ENCODE measurements around the gene STRAP. TPM values are rescaled to one million over a fixed set of nuclear protein-coding genes. Genes with fewer than 3 reads are reported as not detected.
A peak's percentile ranks its signal among the peaks of the same experiment; 100 is the strongest.

STRAP gene
- total and polyA plus RNA-seq, 2 donors (not counting 3 experiments of a cell fraction or from before 2014, with no cell fraction given), result 76.9 to 138 TPM

DNA sequence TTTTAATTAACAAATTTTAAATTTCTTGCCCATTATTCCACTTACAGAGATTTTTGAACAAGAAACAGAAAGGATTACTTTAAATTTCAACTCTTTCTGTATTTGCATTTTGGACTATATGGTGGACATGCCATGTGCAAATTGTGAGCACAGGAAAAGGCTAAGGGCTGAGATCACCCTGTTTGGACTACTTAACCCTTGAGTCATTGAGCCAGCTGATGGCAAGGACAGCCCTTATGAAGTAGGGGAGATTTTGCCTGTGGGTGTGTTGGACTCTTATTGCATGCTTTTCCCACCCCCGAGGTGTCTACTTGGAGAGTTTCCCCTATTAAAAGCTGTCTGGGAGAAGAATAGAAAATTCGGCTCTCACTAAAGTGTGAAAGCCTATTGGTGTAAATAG is 46.2 kb downstream of the STRAP start:
- Histone ChIP-seq H3K9me3 (replicated peaks; ENCODE audit: control insufficient read depth, insufficient read depth, low read length) (no peaks in the 10 kb centered on the region), H3K27me3 (ENCODE audit: control insufficient read depth in 2 of 2, insufficient read depth in 2 of 2, low read length in 2 of 2) (no peaks in the 10 kb centered on the region), H3K36me3 (ENCODE audit: control insufficient read depth in 2 of 2, extremely low read depth in 1 of 2, insufficient read depth in 2 of 2, low read length in 2 of 2) (no peaks in the 10 kb centered on the region), H3K4me1 (ENCODE audit: control insufficient read depth, extremely low read depth, insufficient read depth, low read length) (peaks cover 15% of the 10 kb centered on the region), H2AFZ (ENCODE audit: low read depth, low read length) (no peak overlapping the region), H4K20me1 (replicated peaks; ENCODE audit: control insufficient read depth, extremely low read depth, insufficient read depth, low read length) (no peaks in the 10 kb centered on the region), H3K9me1 (replicated peaks; ENCODE audit: control insufficient read depth, extremely low read depth, insufficient read depth, low read length) (no peaks in the 10 kb centered on the region), H3K4me2 (ENCODE audit: insufficient read depth, low read length) (peak overlapping the region; percentile 24), H3K27ac (ENCODE audit: insufficient read depth, low read depth, low read length) (peak overlapping the region; percentile 54), H3K79me2 (ENCODE audit: control insufficient read depth, insufficient read depth, low read length) (peaks cover 28% of the 10 kb centered on the region), H3K4me3 (replicated peaks in 1 of 3; ENCODE audit: insufficient read depth in 1 of 3, low read depth in 1 of 3, low read length in 3 of 3) (no peak overlapping the region), H3K9ac (replicated peaks; ENCODE audit: extremely low read depth, insufficient read depth, low read length) (no peak overlapping the region)
- no TSS peak for BruUV-seq (replicated peaks)
- DNase-seq (ENCODE audit: low read depth, low spot score) (peak; percentile 59), FAIRE-seq (peak; percentile 88)
- POLR2A ChIA-PET, result no interaction called here
- dilution Hi-C loops (cut with MboI; ENCODE audit: extremely low pct_ligation_motif_present, low sequenced_read_pairs), result no loop called here
- CTCF ChIA-PET, result interaction anchor here (0.8 to 1.6 kb wide), 4 partner anchors 10 to 344 kb away, joined by 3 to 5 read pairs (median 4); no protein-coding TSS in a partner anchor
- peak; percentile 76 for TF ChIP-seq MYC (IDR thresholded peaks at IDR 0.05; ENCODE audit: low read depth, low read length)
- TF ChIP-seq EZH2 (IDR thresholded peaks at IDR 0.05; ENCODE audit: borderline replicate concordance, low read depth, low read length, severe bottlenecking), result no peak
- TF ChIP-seq MAX (IDR thresholded peaks at IDR 0.05; ENCODE audit: insufficient read depth, insufficient read length), result no peak
- TF ChIP-seq FOS (IDR thresholded peaks at IDR 0.05; ENCODE audit: borderline replicate concordance, insufficient read depth, low read length), result peak; percentile 88
- peak; percentile 75 for TF ChIP-seq JUN (IDR thresholded peaks at IDR 0.05; ENCODE audit: borderline replicate concordance, insufficient read depth, insufficient read length, low read depth)
- TF ChIP-seq CTCF (IDR thresholded peaks at IDR 0.05; ENCODE audit: extremely low read depth in 1 of 2, insufficient read depth in 1 of 2, low read depth in 1 of 2, low read length in 2 of 2), result no peak
- TF ChIP-seq POLR2AphosphoS5 (IDR thresholded peaks at IDR 0.05; ENCODE audit: insufficient read depth, low read depth, low read length), result peak; percentile 63
- TF ChIP-seq GATA2 (IDR thresholded peaks at IDR 0.05; ENCODE audit: insufficient read depth, insufficient read length, low read depth, low read length), result no peak
- TF ChIP-seq POLR2A (IDR thresholded peaks at IDR 0.05; ENCODE audit: low read depth, low read length), result no peak
- intact Hi-C loops (cut with micrococcal nuclease), result loop anchor here (1.0 kb wide), 1 partner anchor 50 kb away; no protein-coding TSS in a partner anchor

All from endothelial cell of umbilical vein (primary cell).